GM12878 (cell line): ENCODE data around the gene RPS2. TPM values are rescaled to one million over a fixed set of nuclear protein-coding genes. Genes with fewer than 3 reads are reported as not detected.

Experiments
- ATAC-seq: fragments of 200-7000 bp; cut with Tn5 transposase; 3 replicates; pipeline ENCODE4 v1.9.1; 2020; ENCODE audit warnings: mild to moderate bottlenecking, moderate library complexity
- BruUV-seq: library from RNA; stranded (reverse); fragments of 400-500 nt; replicated peaks from 2 replicates; lab custom pipeline; 2021; lab: Mats Ljungman, UMichigan
- CTCF ChIA-PET: fragments of 300-600 bp; sonication (Branson Sonifier 250); formaldehyde crosslinking; extraction: SDS; loops from one replicate; lab custom pipeline; 2021; ENCODE audit warnings: inconsistent platforms; lab: Yijun Ruan, JAX
- POLR2A ChIA-PET: fragments of 350-600 bp; formaldehyde crosslinking; extraction: SDS; loops from one replicate; lab custom pipeline; 2021; ENCODE audit warnings: inconsistent platforms; lab: Charles Lee
- RAD21 ChIA-PET: fragments of 300-600 bp; sonication (Branson Sonifier 250); formaldehyde crosslinking; loops from one replicate; lab custom pipeline; 2023; ENCODE audit warnings: antibody characterized with exemption; ENCODE audit not compliant: unreplicated experiment; lab: Charles Lee
- SMC1A ChIA-PET: fragments of 300-600 bp; sonication (Branson Sonifier 250); formaldehyde crosslinking; loops from one replicate; lab custom pipeline; 2023; ENCODE audit not compliant: unreplicated experiment, uncharacterized antibody; lab: Charles Lee
- DNase-seq: peaks from one replicate; pipeline ENCODE4 v3.0.0-alpha.2; 2011; ENCODE audit warnings: low read depth, low spot score
- FAIRE-seq: peaks from 3 replicates; lab custom pipeline; 2011; peaks lifted over from hg19 to GRCh38; lab: Jason Lieb, UNC
- H2AFZ ChIP-seq: 2 replicates; pipeline ENCODE4 v1.6.0; 2011; ENCODE audit warnings: low read depth, low read length, control low read depth; ENCODE audit not compliant: control insufficient read depth
- H3K27ac ChIP-seq: 2 replicates; pipeline ENCODE4 v1.5.1; 2011; ENCODE audit warnings: control low read depth; ENCODE audit not compliant: control insufficient read depth, insufficient read depth
- H3K27me3 ChIP-seq, 2 experiments: replicated peaks in 1 of 2; 2 replicates each; pipeline versions ENCODE4 v1.6.0 to v1.6.1; 2011; ENCODE audit warnings: low read length in 1 of 2; ENCODE audit not compliant: control insufficient read depth in 2 of 2, insufficient read depth in 2 of 2
- H3K36me3 ChIP-seq, 2 experiments: 2 replicates each; pipeline ENCODE4 v1.5.1; 2011; ENCODE audit warnings: low read length in 1 of 2; ENCODE audit not compliant: control insufficient read depth in 2 of 2, insufficient read depth in 2 of 2
- H3K4me1 ChIP-seq: 2 replicates; pipeline ENCODE4 v1.6.1; 2011; ENCODE audit warnings: mild to moderate bottlenecking, low read length, moderate library complexity, mixed read lengths; ENCODE audit not compliant: control insufficient read depth, insufficient read depth
- H3K4me2 ChIP-seq: 2 replicates; pipeline ENCODE4 v1.6.0; 2011; ENCODE audit warnings: control low read depth; ENCODE audit not compliant: control insufficient read depth, insufficient read depth
- H3K4me3 ChIP-seq: fragments of 200-600 bp; sonication (generic); 2 replicates; pipeline ENCODE4 v1.5.1; 2016
- H3K79me2 ChIP-seq: 2 replicates; pipeline ENCODE4 v1.6.0; 2011; ENCODE audit warnings: low read length; ENCODE audit not compliant: control insufficient read depth, insufficient read depth
- H3K9ac ChIP-seq: 2 replicates; pipeline ENCODE4 v1.8.0; 2011; ENCODE audit warnings: low read length, control low read depth, mixed read lengths; ENCODE audit not compliant: control insufficient read depth, insufficient read depth
- H3K9me3 ChIP-seq: replicated peaks from 3 replicates; pipeline ENCODE4 v1.5.1; 2011; ENCODE audit warnings: mild to moderate bottlenecking, low read length; ENCODE audit not compliant: control insufficient read depth, insufficient read depth
- H4K20me1 ChIP-seq: 2 replicates; pipeline ENCODE4 v1.6.0; 2011; ENCODE audit not compliant: control insufficient read depth, insufficient read depth
- BACH1 ChIP-seq: fragments of 450-650 bp; IDR thresholded peaks from 2 replicates; pipeline ENCODE4 v1.6.1; 2017; ENCODE audit warnings: mild to moderate bottlenecking, borderline replicate concordance
- KAT2A ChIP-seq: conservative IDR thresholded peaks from 2 replicates; pipeline ENCODE4 v1.6.1; 2011; ENCODE audit warnings: low read depth, low read length; ENCODE audit not compliant: control insufficient read depth
- SIX5 ChIP-seq: IDR thresholded peaks from 2 replicates; pipeline ENCODE4 v1.6.1; 2011; ENCODE audit warnings: mild to moderate bottlenecking, low read depth, low read length, moderate library complexity; ENCODE audit not compliant: severe bottlenecking
- SMARCA5 ChIP-seq: fragments of 450-650 bp; IDR thresholded peaks from 2 replicates; pipeline ENCODE4 v1.6.1; 2017; ENCODE audit warnings: mild to moderate bottlenecking
- TBL1XR1 ChIP-seq: IDR thresholded peaks from 2 replicates; pipeline ENCODE4 v1.6.1; 2012; ENCODE audit warnings: low read depth, low read length, improper control_type of control experiment
- ZBTB33 ChIP-seq: fragments of 450-650 bp; IDR thresholded peaks from 2 replicates; pipeline ENCODE4 v1.6.1; 2017; ENCODE audit warnings: mild to moderate bottlenecking
- WGBS: methylation state at CpG from one replicate; pipeline ENCODE4 v1.1.6; 2016; ENCODE audit warnings: low lambda C conversion rate; ENCODE audit not compliant: insufficient replicate concordance, insufficient coverage; ENCODE audit errors: missing lambda C conversion rate; 5-methylcytosine and 5-hydroxymethylcytosine counted together
- in situ Hi-C: fragments of 300-500 bp; cut with MboI; formaldehyde crosslinking; loops from 9 replicates; pipeline ENCODE4 v1.14.3; 2018; ENCODE audit warnings: mixed read lengths
- intact Hi-C: fragments of 100-400 bp; cut with micrococcal nuclease; formaldehyde crosslinking; loops from one replicate; pipeline ENCODE4 v1.14.2; 2022; ENCODE audit not compliant: unreplicated experiment
- polyA plus RNA-seq, 11 experiments: library from polyadenylated mRNA; depleted of rRNA in 4 of 11; unstranded in 6 of 11; stranded (reverse) in 5 of 11; fragments of >200 nt; fragmentation: Nextera tagmentation in 4 of 11; fragmentation: Illumina TruSeq in 1 of 11; extraction: Ambion mirVana in 4 of 11; extraction: Trizol in 1 of 11; gene quantifications; 1 replicate in 1 of 11; 2 replicates in 10 of 11; pipeline versions ENCODE4 v1.2.1 to v1.2.3, GENCODE V29; 2011 to 2016; ENCODE audit warnings: inconsistent platforms in 2 of 11, missing spikeins in 2 of 11, low read depth in 1 of 11
- total RNA-seq, 4 experiments: library from RNA; depleted of rRNA in 3 of 4; stranded (reverse); fragments of >200 nt in 3 of 4; fragmentation: Illumina TruSeq in 1 of 4; extraction: Trizol in 1 of 4; gene quantifications; 2 replicates each; pipeline versions ENCODE4 v1.2.1 to v1.2.3, GENCODE V29; 2013 to 2021

RPS2 gene
- total and polyA plus RNA-seq, 10 of the 15 experiments (the other 5 are each of a cell fraction or from before 2014, with no cell fraction given) = 1,295 to 7,121 (median 3,933) TPM

DNA sequence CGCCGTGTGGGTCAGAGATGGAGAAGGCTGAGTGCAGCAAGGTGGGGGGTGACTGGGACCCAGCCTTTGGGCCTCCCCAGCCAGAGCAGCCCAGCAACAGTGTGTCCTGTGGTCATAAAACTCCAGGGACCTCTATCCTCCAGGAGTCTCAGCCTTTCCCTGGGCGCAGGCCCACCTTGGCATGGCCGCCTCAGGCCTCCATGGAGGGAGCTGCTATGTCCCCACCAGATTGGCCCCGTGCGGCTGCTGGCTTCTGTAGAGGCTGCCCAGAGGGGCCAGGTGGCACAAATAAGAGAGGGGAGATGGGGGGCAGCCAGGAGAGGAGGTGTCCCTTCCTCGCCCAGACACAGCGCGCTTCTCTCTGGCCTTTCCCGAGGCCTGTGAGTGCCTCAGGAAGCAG lies 22.6 kb upstream of the RPS2 start:
- Histone ChIP-seq H3K9ac (no peak overlapping the region), H3K27ac (no peak overlapping the region), H3K36me3 (peaks cover 5 to 6% of the 10 kb centered on the region in 2 experiments; a peak in 3 of 4 replicates), H2AFZ (no peak overlapping the region), H3K9me3 (no peaks in the 10 kb centered on the region), H3K27me3 (0 out of 4 replicates have a peak, but pooled peaks cover 0 to 3% of the 10 kb centered on the region in 2 experiments), H3K4me3 (no peak overlapping the region), H4K20me1 (no peaks in the 10 kb centered on the region), H3K79me2 (no peaks in the 10 kb centered on the region; the same call in none of the 2 replicates), H3K4me2 (no peak overlapping the region), H3K4me1 (peaks cover 31% of the 10 kb centered on the region)
- ATAC-seq = no peak
- SMC1A ChIA-PET = no interaction called here
- POLR2A ChIA-PET = interaction anchor here (1.9 to 2.6 kb wide), 2 partner anchors 22 to 46 kb away, joined by 6 to 9 read pairs; partner anchors contain the start of gene RPS2
- no peak for TF ChIP-seq KAT2A
- TF ChIP-seq SIX5 = no peak
- no peak for TF ChIP-seq SMARCA5
- no peak for TF ChIP-seq ZBTB33
- TF ChIP-seq TBL1XR1 = no peak
- TF ChIP-seq BACH1 = no peak
- WGBS = 96% methylated on average over 10 of the region's 10 CpGs
- in situ Hi-C loops (no loop called here), intact Hi-C loops (no loop called here)
- BruUV-seq = no TSS peak
- CTCF ChIA-PET = interaction anchor here (1.6 kb wide), 1 partner anchor 17 kb away, joined by 4 read pairs; no protein-coding TSS in a partner anchor
- RAD21 ChIA-PET = no interaction called here
- no peak for DNase-seq
- FAIRE-seq = no peak
